Activated CD8-positive, alpha-beta T cell treated with anti-CD3 and anti-CD28 coated beads for 36 hours (primary cell): ENCODE measurements around the gene DTX4. TPM values are rescaled to one million over a fixed set of nuclear protein-coding genes. Genes with fewer than 3 reads are reported as not detected.
A peak's percentile ranks its signal among the peaks of the same experiment; 100 is the strongest.

Experiments used
- ATAC-seq: fragments of 200-7000 bp; cut with Tn5 transposase; one replicate; pipeline ENCODE4 v1.10.0; 2021; ENCODE audit warnings: mild to moderate bottlenecking, moderate library complexity
- CTCF ChIA-PET: fragments of 350-600 bp; sonication (Branson Sonifier 250); formaldehyde crosslinking; loops from one replicate; lab custom pipeline; 2021; ENCODE audit warnings: antibody characterized with exemption; lab: Charles Lee
- POLR2A ChIA-PET: fragments of 350-600 bp; sonication (Branson Sonifier 250); formaldehyde crosslinking; loops from one replicate; lab custom pipeline; 2021; ENCODE audit warnings: antibody characterized with exemption; lab: Charles Lee
- DNase-seq: peaks from one replicate; pipeline ENCODE4 v3.0.0-alpha.2; 2020
- H3K27ac Mint-ChIP-seq: one replicate; pipeline ENCODE4 v1.8.0; 2021; ENCODE audit warnings: mild to moderate bottlenecking, mixed read lengths
- H3K27me3 Mint-ChIP-seq: one replicate; pipeline ENCODE4 v1.8.0; 2021; ENCODE audit warnings: mixed read lengths
- H3K36me3 Mint-ChIP-seq: one replicate; pipeline ENCODE4 v1.8.0; 2021; ENCODE audit warnings: low read depth, mixed read lengths
- H3K4me1 Mint-ChIP-seq: one replicate; pipeline ENCODE4 v1.8.0; 2021; ENCODE audit warnings: low read depth, mixed read lengths
- H3K4me3 Mint-ChIP-seq: one replicate; pipeline ENCODE4 v1.8.0; 2021; ENCODE audit warnings: mild to moderate bottlenecking, moderate library complexity, mixed read lengths
- H3K9me3 Mint-ChIP-seq: one replicate; pipeline ENCODE4 v1.8.0; 2021; ENCODE audit warnings: mixed read lengths
- intact Hi-C: fragments of 100-400 bp; cut with micrococcal nuclease; formaldehyde crosslinking; loops from one replicate; pipeline ENCODE4 v1.10.0; 2022
- total RNA-seq, 2 experiments: library from RNA; stranded (reverse); gene quantifications; one replicate each; pipeline ENCODE4 v1.2.3, GENCODE V29; 2021
- TF ChIP-seq, protein P1 (sequence below): fragments of 200-600 bp; IDR thresholded peaks from one replicate; pipeline ENCODE4 v1.8.0; 2022; ENCODE audit warnings: antibody characterized with exemption, mild to moderate bottlenecking

The DTX4 gene
- total RNA-seq, 2 experiments from 2014 or later: 0.16 to 0.29 TPM

DNA sequence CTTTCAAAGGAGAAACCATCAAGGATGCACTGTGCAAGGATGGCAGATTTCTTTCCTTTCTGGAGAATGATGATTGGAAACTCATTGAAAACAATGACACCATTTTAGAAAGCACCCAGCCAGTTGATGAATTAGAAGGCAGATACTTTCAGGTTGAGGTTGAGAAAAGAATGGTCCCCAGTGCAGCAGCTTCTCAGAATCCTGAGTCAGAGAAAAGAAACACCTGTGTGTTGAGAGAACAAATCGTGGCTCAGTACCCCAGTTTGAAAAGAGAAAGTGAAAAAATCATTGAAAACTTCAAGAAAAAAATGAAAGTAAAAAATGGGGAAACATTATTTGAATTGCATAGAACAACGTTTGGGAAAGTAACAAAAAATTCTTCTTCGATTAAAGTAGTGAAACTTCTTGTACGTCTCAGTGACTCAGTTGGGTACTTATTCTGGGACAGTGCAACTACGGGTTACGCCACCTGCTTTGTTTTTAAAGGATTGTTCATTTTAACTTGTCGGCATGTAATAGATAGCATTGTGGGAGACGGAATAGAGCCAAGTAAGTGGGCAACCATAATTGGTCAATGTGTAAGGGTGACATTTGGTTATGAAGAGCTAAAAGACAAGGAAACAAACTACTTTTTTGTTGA is 19.5 kb upstream of the DTX4 start:
- intact Hi-C loops: no loop called here
- H3K4me3 Mint-ChIP-seq: peak overlapping the region; percentile 55
- DNase-seq (peak; percentile 45), ATAC-seq (peak; percentile 95)
- no peaks in the 10 kb centered on the region for H3K27me3 Mint-ChIP-seq
- ChIA-PET CTCF (interaction anchor here (0.8 to 4.9 kb wide), 6 partner anchors 9 to 94 kb away, joined by 3 to 21 read pairs (median 3); partner anchors contain the start of genes DTX4 and FAM111A), POLR2A (interaction anchor here (0.7 to 1.5 kb wide), 2 partner anchors 10 to 348 kb away, joined by 4 to 5 read pairs; partner anchors contain the start of gene FAM111A)
- TF ChIP-seq, protein P1, sequence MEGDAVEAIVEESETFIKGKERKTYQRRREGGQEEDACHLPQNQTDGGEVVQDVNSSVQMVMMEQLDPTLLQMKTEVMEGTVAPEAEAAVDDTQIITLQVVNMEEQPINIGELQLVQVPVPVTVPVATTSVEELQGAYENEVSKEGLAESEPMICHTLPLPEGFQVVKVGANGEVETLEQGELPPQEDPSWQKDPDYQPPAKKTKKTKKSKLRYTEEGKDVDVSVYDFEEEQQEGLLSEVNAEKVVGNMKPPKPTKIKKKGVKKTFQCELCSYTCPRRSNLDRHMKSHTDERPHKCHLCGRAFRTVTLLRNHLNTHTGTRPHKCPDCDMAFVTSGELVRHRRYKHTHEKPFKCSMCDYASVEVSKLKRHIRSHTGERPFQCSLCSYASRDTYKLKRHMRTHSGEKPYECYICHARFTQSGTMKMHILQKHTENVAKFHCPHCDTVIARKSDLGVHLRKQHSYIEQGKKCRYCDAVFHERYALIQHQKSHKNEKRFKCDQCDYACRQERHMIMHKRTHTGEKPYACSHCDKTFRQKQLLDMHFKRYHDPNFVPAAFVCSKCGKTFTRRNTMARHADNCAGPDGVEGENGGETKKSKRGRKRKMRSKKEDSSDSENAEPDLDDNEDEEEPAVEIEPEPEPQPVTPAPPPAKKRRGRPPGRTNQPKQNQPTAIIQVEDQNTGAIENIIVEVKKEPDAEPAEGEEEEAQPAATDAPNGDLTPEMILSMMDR: no peak
- H3K4me1 Mint-ChIP-seq: peaks cover 36% of the 10 kb centered on the region
- H3K27ac Mint-ChIP-seq: peak overlapping the region; percentile 91
- H3K9me3 Mint-ChIP-seq: no peaks in the 10 kb centered on the region
- H3K36me3 Mint-ChIP-seq: peaks cover 57% of the 10 kb centered on the region

DNA sequence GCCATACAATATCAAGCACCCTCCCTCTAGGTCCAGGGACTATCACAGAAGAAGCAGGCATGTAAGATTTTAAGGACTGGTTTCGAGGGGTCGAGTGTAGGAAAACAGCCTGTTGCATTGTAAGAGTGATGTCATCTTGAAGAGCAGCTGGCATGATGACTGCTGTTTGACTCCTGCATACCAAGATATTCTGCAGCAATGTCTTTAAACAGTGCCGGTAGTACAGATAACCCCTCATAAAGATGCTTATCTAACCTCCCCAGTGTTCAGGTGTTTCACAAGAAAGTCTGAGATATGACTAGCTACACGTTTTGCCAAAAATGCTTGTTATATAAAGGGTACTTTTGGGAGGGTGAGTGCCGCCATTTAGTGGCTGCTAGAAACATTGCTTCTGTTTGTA is 17.3 kb upstream of the DTX4 start:
- Mint-ChIP-seq H3K4me1 (peaks cover 33% of the 10 kb centered on the region), H3K4me3 (no peak overlapping the region), H3K9me3 (no peaks in the 10 kb centered on the region), H3K36me3 (peaks cover 42% of the 10 kb centered on the region), H3K27me3 (no peaks in the 10 kb centered on the region), H3K27ac (no peak overlapping the region)
- DNase-seq: no peak
- ChIA-PET POLR2A (no interaction called here), CTCF (interaction anchor here (1.6 to 4.9 kb wide), 2 partner anchors 13 to 19 kb away, joined by 6 to 21 read pairs; partner anchors contain the start of gene FAM111A)
- TF ChIP-seq, protein P1: no peak
- ATAC-seq: no peak
- intact Hi-C loops: loop anchor here (5.0 kb wide), 2 partner anchors 57 to 283 kb away; partner anchors contain the start of gene OR5A1

DNA sequence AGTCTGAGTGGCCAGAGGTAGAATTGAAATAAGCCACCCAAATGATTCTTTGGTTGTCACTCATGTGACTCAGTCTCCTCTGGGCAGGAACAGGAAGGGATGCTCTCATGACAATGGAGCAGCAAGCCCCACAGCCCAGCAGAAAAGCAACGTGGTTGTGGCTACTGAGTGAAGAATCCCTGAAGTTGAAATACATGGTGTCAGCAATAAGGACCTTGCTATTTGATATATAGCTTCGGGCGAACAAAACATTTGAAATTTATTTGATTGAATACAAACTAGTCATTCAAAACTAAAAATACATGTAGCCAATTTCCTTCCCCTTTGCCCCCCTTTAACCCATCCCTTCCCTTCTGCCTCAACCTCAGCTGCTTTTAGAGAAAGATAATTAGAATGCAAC is 14.5 kb upstream of the DTX4 start:
- ATAC-seq (no peak), DNase-seq (no peak)
- CTCF ChIA-PET: interaction anchor here (1.0 to 3.8 kb wide), 25 partner anchors 9 to 503 kb away, joined by 3 to 143 read pairs (median 9); partner anchors contain the start of genes DTX4, FAM111A and FAM111B
- Mint-ChIP-seq H3K36me3 (peaks cover 18% of the 10 kb centered on the region), H3K4me1 (peaks cover 12% of the 10 kb centered on the region), H3K9me3 (no peaks in the 10 kb centered on the region), H3K27ac (no peak overlapping the region), H3K27me3 (peaks cover 9% of the 10 kb centered on the region), H3K4me3 (no peak overlapping the region)
- POLR2A ChIA-PET: interaction anchor here (1.1 to 2.0 kb wide), 3 partner anchors 9 to 15 kb away, joined by 3 to 9 read pairs (median 8); partner anchors contain the start of gene FAM111A
- TF ChIP-seq, protein P1: no peak
- intact Hi-C loops: loop anchor here (5.0 kb wide), 2 partner anchors 60 to 280 kb away; partner anchors contain the start of gene OR5A1

DNA sequence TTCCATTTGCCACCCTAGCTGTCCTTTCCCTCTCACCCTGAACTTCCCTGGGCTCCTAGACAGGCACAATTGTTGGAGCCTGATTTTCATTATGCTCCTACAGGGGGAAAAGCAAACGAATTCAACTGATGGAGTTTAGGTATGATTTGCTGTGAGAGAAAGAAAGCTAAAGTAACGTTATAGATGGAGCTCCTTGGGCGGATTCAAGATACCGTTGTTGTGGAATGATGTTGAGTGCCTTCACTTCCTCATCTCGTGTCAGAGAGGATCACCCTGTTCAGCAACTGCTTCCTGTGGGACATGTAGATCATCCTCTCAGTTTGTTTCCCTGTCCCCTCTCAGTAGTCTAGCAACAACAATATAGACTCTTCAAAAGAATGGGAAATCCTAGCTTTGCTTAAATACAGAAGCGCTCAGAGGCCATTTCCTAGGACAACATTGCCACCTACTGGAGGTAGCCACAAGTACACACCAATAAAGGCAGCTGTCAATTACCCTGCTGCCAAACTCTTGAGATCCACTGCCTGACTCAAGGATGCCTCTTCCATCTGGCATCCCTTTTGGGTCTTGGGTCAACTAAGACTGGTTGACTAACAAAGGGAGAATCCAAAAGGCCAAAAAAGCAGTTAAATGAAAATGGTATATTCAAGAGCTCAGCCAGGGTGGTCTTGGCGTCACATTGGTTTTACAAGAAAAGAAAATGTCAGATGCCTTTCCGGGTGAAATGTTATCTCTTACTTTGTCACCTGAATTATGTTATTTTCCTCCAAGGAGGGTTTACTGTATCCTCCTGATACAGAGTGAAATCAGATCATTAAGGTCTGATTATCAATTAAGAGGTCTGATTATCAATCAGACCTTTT is 13.5 kb upstream of the DTX4 start:
- ChIA-PET POLR2A (interaction anchor here (0.8 to 2.0 kb wide), 4 partner anchors 10 to 52 kb away, joined by 3 to 9 read pairs (median 6); partner anchors contain the start of gene FAM111A), CTCF (interaction anchor here (0.7 to 3.8 kb wide), 57 partner anchors 8 to 1358 kb away, joined by 3 to 143 read pairs (median 5); partner anchors contain the start of genes DTX4, FAM111A and FAM111B)
- H3K9me3 Mint-ChIP-seq: no peaks in the 10 kb centered on the region
- H3K36me3 Mint-ChIP-seq: peaks cover 8% of the 10 kb centered on the region
- DNase-seq: peak; percentile 78
- intact Hi-C loops: loop anchor here (2.0 to 5.0 kb wide), 3 partner anchors 61 to 279 kb away; partner anchors contain the start of gene OR5A1
- ATAC-seq: peak; percentile 97
- peaks cover 4% of the 10 kb centered on the region for H3K4me1 Mint-ChIP-seq
- no peak overlapping the region for H3K4me3 Mint-ChIP-seq
- H3K27me3 Mint-ChIP-seq: peaks cover 10% of the 10 kb centered on the region
- TF ChIP-seq, protein P1: peak; percentile 85
- no peak overlapping the region for H3K27ac Mint-ChIP-seq
